ENCODE data around the gene NPM1.
"Not testable (repeated sequence)": the region's sequence is repeated elsewhere in the genome, so short reads cannot be mapped to it uniquely, and the experiment has no call there.

Gene NPM1

GRCh38 chr5:171387345-171387969, at the start of gene NPM1:
Gene NPM1, plus strand, starts transcription at chr5:171387849. Its CDS starts 100 bp downstream, at chr5:171387949.
- DNase-seq = peak; percentile 99

GRCh38 chr5:171340042-171340441, 47.6 kb upstream of the NPM1 start:
- DNase-seq = no peak

GRCh38 chr5:171340491-171340890, 47.2 kb upstream of the NPM1 start:
- no peak for DNase-seq

GRCh38 chr5:171342362-171343111, 45.1 kb upstream of the NPM1 start:
- DNase-seq = peak; percentile 67

- no peak for DNase-seq
Measured at GRCh38 chr5:171344936-171345608, 42.6 kb upstream of the NPM1 start.

- no peak for DNase-seq
Measured at GRCh38 chr5:171351536-171352073, 36.0 kb upstream of the NPM1 start.

GRCh38 chr5:171355302-171355724, 32.3 kb upstream of the NPM1 start:
- DNase-seq = no peak

GRCh38 chr5:171357843-171358242, 29.8 kb upstream of the NPM1 start:
- DNase-seq = no peak

- not testable (repeated sequence) for DNase-seq
Measured at GRCh38 chr5:171361151-171361550, 26.5 kb upstream of the NPM1 start.

GRCh38 chr5:171363249-171363648, 24.4 kb upstream of the NPM1 start:
- DNase-seq = not testable (repeated sequence)

- no peak for DNase-seq
Measured at GRCh38 chr5:171363846-171364245, 23.8 kb upstream of the NPM1 start.

- DNase-seq = peak; percentile 35
Measured at GRCh38 chr5:171365351-171365750, 22.3 kb upstream of the NPM1 start.

- no peak for DNase-seq
Measured at GRCh38 chr5:171366645-171367044, 21.0 kb upstream of the NPM1 start.

- DNase-seq = peak; percentile 80
Measured at GRCh38 chr5:171367424-171368370, 20.0 kb upstream of the NPM1 start.

- DNase-seq = no peak
Measured at GRCh38 chr5:171369056-171369455, 18.6 kb upstream of the NPM1 start.

GRCh38 chr5:171369898-171370297, 17.8 kb upstream of the NPM1 start:
- DNase-seq = no peak

- not testable (repeated sequence) for DNase-seq
Measured at GRCh38 chr5:171370881-171371280, 16.8 kb upstream of the NPM1 start.

- DNase-seq = no peak
Measured at GRCh38 chr5:171371326-171371725, 16.3 kb upstream of the NPM1 start.

- no peak for DNase-seq
Measured at GRCh38 chr5:171379961-171380360, 7.7 kb upstream of the NPM1 start.

GRCh38 chr5:171384416-171384815, 3.2 kb upstream of the NPM1 start:
- not testable (repeated sequence) for DNase-seq

- not testable (repeated sequence) for DNase-seq
Measured at GRCh38 chr5:171384999-171385398, 2.6 kb upstream of the NPM1 start.

GRCh38 chr5:171386006-171386671, 1.5 kb upstream of the NPM1 start:
- no peak for DNase-seq

Measured in EL (cell line).